ENCODE measurements around the gene DYNC1I2. TPM values are rescaled to one million over a fixed set of nuclear protein-coding genes. Genes with fewer than 3 reads are reported as not detected.

DYNC1I2 gene
- 10 to 100 TPM; 54.2 to 55.8 TPM for total RNA-seq

- Mint-ChIP-seq H3K27ac (peak within 1 kb of the TSS; percentile 85), H3K9me3 (no peaks in the 10 kb centered on the region), H3K4me3 (peak within 1 kb of the TSS; percentile 89), H3K4me1 (ENCODE audit: low read depth) (peaks cover 20% of the 10 kb centered on the region), H3K36me3 (peaks cover 8% of the 10 kb centered on the region), H3K27me3 (no peaks in the 10 kb centered on the region)
- intact Hi-C loops (cut with micrococcal nuclease), result loop anchor here (1.0 to 5.0 kb wide), 8 partner anchors 90 to 870 kb away; partner anchors contain the start of genes DCAF17, DLX2, HAT1 and METTL8
- POLR2A ChIA-PET, result interaction anchor here (1.0 to 1.9 kb wide), 2 partner anchors 10 to 12 kb away, joined by 4 to 7 read pairs; no protein-coding TSS in a partner anchor
- peak; percentile 88 for DNase-seq
- CTCF ChIA-PET, result interaction anchor here (1.0 kb wide), 2 partner anchors 16 to 89 kb away, joined by 3 to 4 read pairs; no protein-coding TSS in a partner anchor
These were observed at the start of gene DYNC1I2 for GRCh38 chr2:171687287-171688128. DYNC1I2 (plus strand) TSS chr2:171687469; CDS start chr2:171690156, 2,687 bp downstream.

- Mint-ChIP-seq H3K4me1 (ENCODE audit: low read depth) (no peaks in the 10 kb centered on the region), H3K36me3 (peaks cover 3% of the 10 kb centered on the region), H3K27me3 (peaks cover 30% of the 10 kb centered on the region), H3K4me3 (no peak overlapping the region), H3K27ac (no peak overlapping the region), H3K9me3 (peaks cover 11% of the 10 kb centered on the region)
- ChIA-PET CTCF (no interaction called here), POLR2A (no interaction called here)
- no peak for DNase-seq
- intact Hi-C loops (cut with micrococcal nuclease), result no loop called here
These were observed 35.4 kb upstream of the DYNC1I2 start for GRCh38 chr2:171651667-171652415.

- ChIA-PET POLR2A (no interaction called here), CTCF (no interaction called here)
- H3K27ac Mint-ChIP-seq, result no peak overlapping the region
- H3K27me3 Mint-ChIP-seq, result peaks cover 31% of the 10 kb centered on the region
- peak; percentile 12 for DNase-seq
- no peaks in the 10 kb centered on the region for H3K4me1 Mint-ChIP-seq (ENCODE audit: low read depth)
- intact Hi-C loops (cut with micrococcal nuclease), result no loop called here
- H3K4me3 Mint-ChIP-seq, result no peak overlapping the region
- H3K36me3 Mint-ChIP-seq, result peaks cover 3% of the 10 kb centered on the region
- peaks cover 11% of the 10 kb centered on the region for H3K9me3 Mint-ChIP-seq
These were observed 34.9 kb upstream of the DYNC1I2 start for GRCh38 chr2:171652416-171652785.

GRCh38 chr2:171655586-171655985 is 31.7 kb upstream of the DYNC1I2 start:
- Mint-ChIP-seq H3K4me3 (no peak overlapping the region), H3K27me3 (peaks cover 29% of the 10 kb centered on the region), H3K27ac (no peak overlapping the region), H3K9me3 (peaks cover 11% of the 10 kb centered on the region), H3K4me1 (ENCODE audit: low read depth) (no peaks in the 10 kb centered on the region), H3K36me3 (peaks cover 3% of the 10 kb centered on the region)
- intact Hi-C loops (cut with micrococcal nuclease), result no loop called here
- DNase-seq, result no peak
- ChIA-PET POLR2A (no interaction called here), CTCF (no interaction called here)

GRCh38 chr2:171667041-171667440 is 20.2 kb upstream of the DYNC1I2 start:
- H3K36me3 Mint-ChIP-seq, result no peaks in the 10 kb centered on the region
- CTCF ChIA-PET, result no interaction called here
- H3K4me1 Mint-ChIP-seq (ENCODE audit: low read depth), result no peaks in the 10 kb centered on the region
- POLR2A ChIA-PET, result no interaction called here
- intact Hi-C loops (cut with micrococcal nuclease), result no loop called here
- no peaks in the 10 kb centered on the region for H3K9me3 Mint-ChIP-seq
- no peak for DNase-seq
- H3K27ac Mint-ChIP-seq, result no peak overlapping the region
- H3K27me3 Mint-ChIP-seq, result peaks cover 11% of the 10 kb centered on the region
- no peak overlapping the region for H3K4me3 Mint-ChIP-seq

GRCh38 chr2:171668183-171668582 is 19.1 kb upstream of the DYNC1I2 start:
- ChIA-PET CTCF (no interaction called here), POLR2A (no interaction called here)
- Mint-ChIP-seq H3K4me1 (ENCODE audit: low read depth) (no peaks in the 10 kb centered on the region), H3K9me3 (no peaks in the 10 kb centered on the region), H3K36me3 (no peaks in the 10 kb centered on the region), H3K27me3 (peaks cover 9% of the 10 kb centered on the region), H3K27ac (no peak overlapping the region), H3K4me3 (no peak overlapping the region)
- DNase-seq, result no peak
- intact Hi-C loops (cut with micrococcal nuclease), result no loop called here

- POLR2A ChIA-PET, result no interaction called here
These were observed 18.1 kb upstream of the DYNC1I2 start for GRCh38 chr2:171669121-171669520.

GRCh38 chr2:171670655-171671054 is 16.6 kb upstream of the DYNC1I2 start:
- H3K36me3 Mint-ChIP-seq, result no peaks in the 10 kb centered on the region
- H3K27me3 Mint-ChIP-seq, result peaks cover 3% of the 10 kb centered on the region
- H3K27ac Mint-ChIP-seq, result no peak overlapping the region
- intact Hi-C loops (cut with micrococcal nuclease), result no loop called here
- H3K9me3 Mint-ChIP-seq, result no peaks in the 10 kb centered on the region
- no peaks in the 10 kb centered on the region for H3K4me1 Mint-ChIP-seq (ENCODE audit: low read depth)
- no peak for DNase-seq
- ChIA-PET POLR2A (no interaction called here), CTCF (no interaction called here)
- H3K4me3 Mint-ChIP-seq, result no peak overlapping the region

More at GRCh38 chr2:171669121-171669520, 18.1 kb upstream of the DYNC1I2 start:
- CTCF ChIA-PET, result no interaction called here
- Mint-ChIP-seq H3K4me1 (ENCODE audit: low read depth) (no peaks in the 10 kb centered on the region), H3K27ac (no peak overlapping the region), H3K4me3 (no peak overlapping the region), H3K9me3 (no peaks in the 10 kb centered on the region), H3K27me3 (peaks cover 7% of the 10 kb centered on the region), H3K36me3 (no peaks in the 10 kb centered on the region)
- DNase-seq, result no peak
- intact Hi-C loops (cut with micrococcal nuclease), result no loop called here

GRCh38 chr2:171671867-171672266 is 15.4 kb upstream of the DYNC1I2 start:
- ChIA-PET CTCF (no interaction called here), POLR2A (no interaction called here)
- intact Hi-C loops (cut with micrococcal nuclease), result no loop called here
- no peak for DNase-seq
- Mint-ChIP-seq H3K27ac (no peak overlapping the region), H3K4me1 (ENCODE audit: low read depth) (no peaks in the 10 kb centered on the region), H3K27me3 (peaks cover 3% of the 10 kb centered on the region), H3K9me3 (no peaks in the 10 kb centered on the region), H3K4me3 (no peak overlapping the region), H3K36me3 (no peaks in the 10 kb centered on the region)

- no peak overlapping the region for H3K27ac Mint-ChIP-seq
- H3K27me3 Mint-ChIP-seq, result peaks cover 3% of the 10 kb centered on the region
- DNase-seq, result no peak
- ChIA-PET POLR2A (no interaction called here), CTCF (no interaction called here)
- no peaks in the 10 kb centered on the region for H3K36me3 Mint-ChIP-seq
- intact Hi-C loops (cut with micrococcal nuclease), result no loop called here
- no peak overlapping the region for H3K4me3 Mint-ChIP-seq
- H3K9me3 Mint-ChIP-seq, result no peaks in the 10 kb centered on the region
- H3K4me1 Mint-ChIP-seq (ENCODE audit: low read depth), result no peaks in the 10 kb centered on the region
These were observed 13.4 kb upstream of the DYNC1I2 start for GRCh38 chr2:171673905-171674304.

- H3K36me3 Mint-ChIP-seq, result no peaks in the 10 kb centered on the region
- intact Hi-C loops (cut with micrococcal nuclease), result no loop called here
- peaks cover 1% of the 10 kb centered on the region for H3K27me3 Mint-ChIP-seq
- H3K9me3 Mint-ChIP-seq, result no peaks in the 10 kb centered on the region
- ChIA-PET CTCF (no interaction called here), POLR2A (no interaction called here)
- no peak for DNase-seq
- H3K4me1 Mint-ChIP-seq (ENCODE audit: low read depth), result no peaks in the 10 kb centered on the region
- no peak overlapping the region for H3K27ac Mint-ChIP-seq
- no peak overlapping the region for H3K4me3 Mint-ChIP-seq
These were observed 11.4 kb upstream of the DYNC1I2 start for GRCh38 chr2:171675810-171676345.

GRCh38 chr2:171678619-171679018 is 8.7 kb upstream of the DYNC1I2 start:
- no peaks in the 10 kb centered on the region for H3K36me3 Mint-ChIP-seq
- no peaks in the 10 kb centered on the region for H3K9me3 Mint-ChIP-seq
- no peak for DNase-seq
- no peak overlapping the region for H3K27ac Mint-ChIP-seq
- ChIA-PET POLR2A (no interaction called here), CTCF (no interaction called here)
- intact Hi-C loops (cut with micrococcal nuclease), result no loop called here
- peaks cover 1% of the 10 kb centered on the region for H3K27me3 Mint-ChIP-seq
- no peaks in the 10 kb centered on the region for H3K4me1 Mint-ChIP-seq (ENCODE audit: low read depth)
- H3K4me3 Mint-ChIP-seq, result no peak overlapping the region

Measured in activated CD4-positive, alpha-beta memory T cell treated with anti-CD3 and anti-CD28 coated beads for 36 hours (primary cell).